B cell (primary cell): ENCODE results near the gene TSPAN9. TPM values are rescaled to one million over a fixed set of nuclear protein-coding genes. Genes with fewer than 3 reads are reported as not detected.

ENCODE experiments used
- ATAC-seq: fragments of 200-7000 bp; cut with Tn5 transposase; one replicate; pipeline ENCODE4 v1.10.0; 2021; ENCODE audit warnings: low read depth, mild to moderate bottlenecking, moderate number of reproducible peaks, moderate library complexity
- CTCF ChIA-PET: fragments of 350-600 bp; sonication (Branson Sonifier 250); formaldehyde crosslinking; loops from one replicate; lab custom pipeline; 2021; ENCODE audit warnings: antibody characterized with exemption, inconsistent platforms; lab: Charles Lee
- POLR2A ChIA-PET: fragments of 350-600 bp; sonication (Branson Sonifier 250); formaldehyde crosslinking; loops from one replicate; lab custom pipeline; 2021; ENCODE audit warnings: antibody characterized with exemption; lab: Charles Lee
- DNase-seq: peaks from one replicate; pipeline ENCODE4 v3.0.0; 2013
- H2AFZ ChIP-seq: 2 replicates; pipeline ENCODE4 v1.6.1; 2012; ENCODE audit warnings: mild to moderate bottlenecking, low read depth, low read length; ENCODE audit not compliant: insufficient read depth, poor library complexity, severe bottlenecking
- H3K27ac ChIP-seq, 2 donors: 1 replicate in 1 of 2; 2 replicates in 1 of 2; pipeline ENCODE4 v1.5.1; 2012 to 2013; ENCODE audit warnings: low read length in 2 of 2, mild to moderate bottlenecking in 2 of 2, moderate library complexity in 1 of 2
- H3K27me3 ChIP-seq, 4 experiments: fragments of 200-600 bp in 1 of 4; sonication (generic) in 1 of 4; replicated peaks in 1 of 4; 1 replicate in 2 of 4; 2 replicates in 2 of 4; pipeline versions ENCODE4 v1.6.1 to v1.7.0; 2013 to 2016; ENCODE audit warnings: low read length in 3 of 4, mild to moderate bottlenecking in 2 of 4, mixed read lengths in 1 of 4, moderate library complexity in 1 of 4; ENCODE audit not compliant: insufficient read depth in 4 of 4, control insufficient read depth in 3 of 4; ENCODE audit errors: control extremely low read depth in 1 of 4
- H3K36me3 ChIP-seq, 2 experiments: replicated peaks in 1 of 2; 1 replicate in 1 of 2; 2 replicates in 1 of 2; pipeline versions ENCODE4 v1.6.1 to v1.7.1; 2013; ENCODE audit warnings: low read length in 1 of 2; ENCODE audit not compliant: insufficient read depth in 2 of 2, control insufficient read depth in 1 of 2; ENCODE audit errors: control extremely low read depth in 1 of 2, extremely low read depth in 1 of 2
- H3K4me1 ChIP-seq, 2 donors: fragments of 200-600 bp in 1 of 2; sonication (generic) in 1 of 2; 1 replicate in 1 of 2; 2 replicates in 1 of 2; pipeline versions ENCODE4 v1.5.1 to v1.6.1; 2013 to 2017; ENCODE audit warnings: low read length in 2 of 2; ENCODE audit not compliant: control insufficient read depth in 2 of 2, insufficient read depth in 2 of 2
- H3K4me2 ChIP-seq: replicated peaks from 2 replicates; pipeline ENCODE3; 2012; ENCODE audit warnings: mild to moderate bottlenecking, low read depth, low read length; ENCODE audit not compliant: poor library complexity, severe bottlenecking
- H3K4me3 ChIP-seq, 5 experiments: fragments of 200-600 bp in 1 of 5; sonication (generic) in 1 of 5; 1 replicate in 3 of 5; 2 replicates in 2 of 5; pipeline versions ENCODE4 v1.5.1 to v1.7.0; 2011 to 2016; ENCODE audit warnings: low read length in 4 of 5, mild to moderate bottlenecking in 4 of 5, low read depth in 2 of 5, control low read depth in 1 of 5, moderate library complexity in 1 of 5; ENCODE audit not compliant: insufficient read depth in 1 of 5; ENCODE audit errors: control extremely low read depth in 1 of 5, extremely low read depth in 1 of 5
- H3K79me2 ChIP-seq: fragments of 200-600 bp; sonication (generic); one replicate; pipeline ENCODE4 v1.6.0; 2016; ENCODE audit warnings: low read length; ENCODE audit not compliant: control insufficient read depth, insufficient read depth
- H3K9ac ChIP-seq: fragments of 200-600 bp; sonication (generic); 2 replicates; pipeline ENCODE4 v1.6.1; 2017; ENCODE audit warnings: mild to moderate bottlenecking, low read length, moderate library complexity
- H3K9me3 ChIP-seq, 3 donors: one replicate each; pipeline versions ENCODE4 v1.6.1 to v1.7.1; 2013; ENCODE audit warnings: low read length in 2 of 3; ENCODE audit not compliant: control insufficient read depth in 2 of 3, insufficient read depth in 1 of 3; ENCODE audit errors: control extremely low read depth in 1 of 3
- H4K20me1 ChIP-seq: 2 replicates; pipeline ENCODE4 v1.6.0; 2012; ENCODE audit warnings: mild to moderate bottlenecking, low read length; ENCODE audit not compliant: insufficient read depth, control insufficient read depth, poor library complexity, severe bottlenecking
- H3K27ac Mint-ChIP-seq: one replicate; pipeline ENCODE4 v1.8.0; 2021; ENCODE audit warnings: mixed read lengths
- H3K27me3 Mint-ChIP-seq: one replicate; pipeline ENCODE4 v1.8.0; 2021; ENCODE audit warnings: mixed read lengths
- H3K4me1 Mint-ChIP-seq: one replicate; pipeline ENCODE4 v1.8.0; 2021; ENCODE audit warnings: mixed read lengths
- H3K4me3 Mint-ChIP-seq: one replicate; pipeline ENCODE4 v1.8.0; 2021; ENCODE audit warnings: mixed read lengths
- H3K9me3 Mint-ChIP-seq: one replicate; pipeline ENCODE4 v1.8.0; 2022; ENCODE audit warnings: mixed read lengths; ENCODE audit not compliant: insufficient read depth
- CTCF ChIP-seq: fragments of 200-600 bp; IDR thresholded peaks from one replicate; pipeline ENCODE4 v1.8.0; 2022; ENCODE audit warnings: antibody characterized with exemption, mild to moderate bottlenecking
- EZH2 ChIP-seq: IDR thresholded peaks from 2 replicates; pipeline ENCODE4 v1.6.1; 2012; ENCODE audit warnings: borderline replicate concordance, low read depth, mild to moderate bottlenecking, moderate library complexity, low read length; ENCODE audit not compliant: insufficient read depth, poor library complexity, severe bottlenecking
- WGBS: methylation state at CpG from one replicate; pipeline ENCODE4 v1.1.5; 2013; ENCODE audit warnings: missing lambda C conversion rate; ENCODE audit not compliant: insufficient coverage; 5-methylcytosine and 5-hydroxymethylcytosine counted together
- intact Hi-C: fragments of 100-400 bp; cut with micrococcal nuclease; formaldehyde crosslinking; loops from one replicate; pipeline ENCODE4 v1.10.0; 2022
- polyA plus RNA-seq: library from polyadenylated mRNA; depleted of rRNA; stranded (reverse); fragments of >200 nt; gene quantifications from 2 replicates; pipeline ENCODE4 v1.2.3, GENCODE V29; 2012
- total RNA-seq, 2 donors: library from RNA; stranded (reverse); fragments of 120-200 nt in 1 of 2; gene quantifications; 1 replicate in 1 of 2; 2 replicates in 1 of 2; pipeline versions ENCODE4 v1.2.3 to v1.2.4, GENCODE V29; 2013 to 2022

TSPAN9 gene
- total and polyA plus RNA-seq, 2 donors (not counting 1 experiment from before 2014, with no cell fraction given), result 0.15 to 0.37 TPM

- Histone ChIP-seq H3K79me2 (no peaks in the 10 kb centered on the region), H3K9ac (no peak overlapping the region), H3K27me3 (peaks cover 0 to 46% (median 19%) of the 10 kb centered on the region in 4 experiments), H4K20me1 (no peaks in the 10 kb centered on the region), H2AFZ (no peak overlapping the region), H3K4me2 (no peak overlapping the region), H3K9me3 (no peaks in the 10 kb centered on the region), H3K4me3 (no peak overlapping the region), H3K27ac (no peak overlapping the region), H3K36me3 (no peaks in the 10 kb centered on the region), H3K4me1 (peaks cover 15 to 36% of the 10 kb centered on the region in 2 donors)
- H3K27me3 Mint-ChIP-seq, result peaks cover 51% of the 10 kb centered on the region
- 79% methylated on average over 11 of the region's 11 CpGs for WGBS
- DNase-seq (no peak), ATAC-seq (no peak)
- TF ChIP-seq EZH2 (no peak), CTCF (no peak)
- CTCF ChIA-PET, result interaction anchor here (1.0 to 1.7 kb wide), 5 partner anchors 9 to 67 kb away, joined by 3 to 13 read pairs (median 3); no protein-coding TSS in a partner anchor
- intact Hi-C loops, result loop anchor here (2.0 kb wide), 1 partner anchor 129 kb away; no protein-coding TSS in a partner anchor
- no peak overlapping the region for H3K27ac Mint-ChIP-seq
- peaks cover 11% of the 10 kb centered on the region for H3K4me1 Mint-ChIP-seq
- no peak overlapping the region for H3K4me3 Mint-ChIP-seq
- H3K9me3 Mint-ChIP-seq, result no peaks in the 10 kb centered on the region
- POLR2A ChIA-PET, result no interaction called here
These were observed 124.9 kb downstream of the TSPAN9 start for GRCh38 chr12:3202096-3202495.

- DNase-seq, result peak; percentile 55
- Histone ChIP-seq H3K27ac (no peak overlapping the region), H3K4me3 (no peak overlapping the region), H3K9me3 (no peaks in the 10 kb centered on the region), H3K4me2 (no peak overlapping the region), H4K20me1 (no peaks in the 10 kb centered on the region), H2AFZ (no peak overlapping the region), H3K9ac (no peak overlapping the region), H3K27me3 (peaks cover 0 to 44% (median 19%) of the 10 kb centered on the region in 4 experiments), H3K4me1 (peaks cover 15 to 36% of the 10 kb centered on the region in 2 donors), H3K79me2 (no peaks in the 10 kb centered on the region), H3K36me3 (no peaks in the 10 kb centered on the region)
- WGBS, result 5% methylated on average over 5 of the region's 8 CpGs
- no peak for ATAC-seq
- Mint-ChIP-seq H3K4me1 (peaks cover 11% of the 10 kb centered on the region), H3K9me3 (no peaks in the 10 kb centered on the region), H3K4me3 (no peak overlapping the region), H3K27ac (no peak overlapping the region), H3K27me3 (peaks cover 47% of the 10 kb centered on the region)
- CTCF ChIA-PET, result interaction anchor here (1.0 to 1.7 kb wide), 5 partner anchors 10 to 67 kb away, joined by 3 to 13 read pairs (median 3); no protein-coding TSS in a partner anchor
- POLR2A ChIA-PET, result no interaction called here
- intact Hi-C loops, result loop anchor here (2.0 kb wide), 1 partner anchor 130 kb away; no protein-coding TSS in a partner anchor
- TF ChIP-seq EZH2 (no peak), CTCF (peak; percentile 75)
These were observed 125.7 kb downstream of the TSPAN9 start for GRCh38 chr12:3202734-3203446.
